ENCODE measurements around the gene XCL1. TPM values are rescaled to one million over a fixed set of nuclear protein-coding genes. Genes with fewer than 3 reads are reported as not detected.

The XCL1 gene
- total and polyA plus RNA-seq, 10 of the 15 experiments (the other 5 are each of a cell fraction or from before 2014, with no cell fraction given): 0.68 to 1,222 (median 12.2) TPM

DNA sequence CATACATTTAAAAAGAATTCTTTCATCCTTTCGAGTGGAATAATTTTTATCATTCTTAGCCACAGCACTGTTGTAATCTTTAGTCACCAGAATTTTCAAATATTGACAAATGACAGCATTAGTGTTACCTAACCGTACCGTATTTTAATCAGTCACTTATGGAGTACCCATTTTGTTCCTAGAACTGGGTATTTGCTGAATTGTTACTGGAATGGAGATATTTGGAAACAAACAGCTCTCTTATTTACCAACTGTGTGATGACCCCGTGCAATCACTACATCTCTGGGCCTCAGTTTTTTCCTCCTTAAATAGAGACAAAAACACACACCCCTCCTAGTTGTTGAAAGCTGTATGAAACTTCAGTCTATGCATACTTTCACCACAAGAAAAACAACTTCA lies 24.7 kb upstream of the XCL1 start (continued):
- TF ChIP-seq SREBF2 (IDR thresholded peaks at IDR 0.05; ENCODE audit: low read length): no peak
- no peak for TF ChIP-seq KDM1A (IDR thresholded peaks at IDR 0.05; ENCODE audit: borderline replicate concordance)
- no peak for TF ChIP-seq MEF2A (IDR thresholded peaks at IDR 0.05; ENCODE audit: insufficient read depth, low read depth, low read length)
- no peak for TF ChIP-seq CEBPB (IDR thresholded peaks at IDR 0.05; ENCODE audit: borderline replicate concordance in 1 of 2, low read depth in 2 of 2, low read length in 2 of 2)
- TF ChIP-seq, protein P1, sequence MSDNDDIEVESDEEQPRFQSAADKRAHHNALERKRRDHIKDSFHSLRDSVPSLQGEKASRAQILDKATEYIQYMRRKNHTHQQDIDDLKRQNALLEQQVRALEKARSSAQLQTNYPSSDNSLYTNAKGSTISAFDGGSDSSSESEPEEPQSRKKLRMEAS (IDR thresholded peaks at IDR 0.05; ENCODE audit: low read depth, low read length): no peak
- no peak for TF ChIP-seq SP1 (IDR thresholded peaks at IDR 0.05; ENCODE audit: low read depth, low read length)
- TF ChIP-seq ETV6 (conservative IDR thresholded peaks at IDR 0.05 in 1 of 2, IDR thresholded peaks at IDR 0.05 in 1 of 2; ENCODE audit: borderline replicate concordance in 1 of 2, low read depth in 1 of 2): no peak
- TF ChIP-seq SMC3 (IDR thresholded peaks at IDR 0.05; ENCODE audit: borderline replicate concordance, low read length): no peak

DNA sequence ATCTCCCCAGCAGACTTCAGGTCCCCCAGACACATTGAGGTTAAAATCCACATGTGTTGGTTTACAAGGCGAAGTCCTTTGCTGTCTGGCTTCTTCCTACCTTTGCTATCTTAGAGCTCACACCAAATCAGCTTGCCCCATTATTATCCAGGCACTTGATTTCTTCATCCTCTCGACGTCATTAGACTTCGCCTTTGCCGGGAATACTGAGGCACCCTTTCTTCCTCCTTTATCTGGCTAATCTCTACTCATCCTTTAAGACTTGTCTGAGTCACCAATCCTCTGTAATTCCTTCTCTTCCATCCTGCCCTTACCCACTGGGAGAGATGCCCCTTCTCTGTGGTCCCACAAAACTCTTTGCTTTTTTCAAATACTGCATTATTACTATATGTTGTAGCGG lies 23.4 kb upstream of the XCL1 start:
- BruUV-seq (replicated peaks): no TSS peak
- H3K27ac ChIP-seq (ENCODE audit: control insufficient read depth, insufficient read depth): no peak overlapping the region
- H3K4me1 ChIP-seq (ENCODE audit: control insufficient read depth, insufficient read depth, low read length): no peaks in the 10 kb centered on the region; the same call in 1 of the 2 replicates
- H3K27me3 ChIP-seq (replicated peaks in 1 of 2; ENCODE audit: control insufficient read depth in 2 of 2, insufficient read depth in 2 of 2, low read length in 1 of 2): no peaks in the 10 kb centered on the region
- no peak for DNase-seq (ENCODE audit: low read depth, low spot score)
- ChIA-PET POLR2A (interaction anchor here (0.6 to 7.3 kb wide), 11 partner anchors 8 to 942 kb away, joined by 3 to 56 read pairs (median 5); no protein-coding TSS in a partner anchor), SMC1A (ENCODE audit: uncharacterized antibody, unreplicated experiment) (interaction anchor here (1.0 to 8.0 kb wide), 21 partner anchors 10 to 210 kb away, joined by 3 to 257 read pairs (median 11); partner anchors contain the start of genes XCL1 and XCL2), CTCF (interaction anchor here (0.8 to 5.3 kb wide), 17 partner anchors 8 to 210 kb away, joined by 3 to 22 read pairs (median 5); no protein-coding TSS in a partner anchor), RAD21 (ENCODE audit: unreplicated experiment) (interaction anchor here (1.0 to 8.0 kb wide), 16 partner anchors 9 to 210 kb away, joined by 3 to 218 read pairs (median 16); partner anchors contain the start of gene XCL2)
- intact Hi-C loops (cut with micrococcal nuclease; ENCODE audit: unreplicated experiment) (loop anchor here (10.0 kb wide), 1 partner anchor 88 kb away; no protein-coding TSS in a partner anchor), in situ Hi-C loops (cut with MboI) (no loop called here)
- H3K4me3 ChIP-seq: no peak overlapping the region
- H3K36me3 ChIP-seq (ENCODE audit: control insufficient read depth in 2 of 2, insufficient read depth in 2 of 2, low read length in 1 of 2): no peaks in the 10 kb centered on the region
- no peak overlapping the region for H3K4me2 ChIP-seq (ENCODE audit: control insufficient read depth, insufficient read depth)
- 68% methylated on average over 6 of the region's 6 CpGs for WGBS (ENCODE audit: insufficient coverage, insufficient replicate concordance, low lambda C conversion rate, missing lambda C conversion rate)
- no peaks in the 10 kb centered on the region for H4K20me1 ChIP-seq (ENCODE audit: control insufficient read depth, insufficient read depth)
- H3K79me2 ChIP-seq (ENCODE audit: control insufficient read depth, insufficient read depth, low read length): no peaks in the 10 kb centered on the region
- no peak for ATAC-seq
- FAIRE-seq: no peak
- no peak overlapping the region for H3K9ac ChIP-seq (ENCODE audit: control insufficient read depth, insufficient read depth, low read length)
- no peak overlapping the region for H2AFZ ChIP-seq (ENCODE audit: control insufficient read depth, low read depth, low read length)
- H3K9me3 ChIP-seq (replicated peaks; ENCODE audit: control insufficient read depth, insufficient read depth, low read length): no peaks in the 10 kb centered on the region
- no peak for TF ChIP-seq BRCA1 (IDR thresholded peaks at IDR 0.05; ENCODE audit: low read depth, low read length)
- no peak for TF ChIP-seq FOS (IDR thresholded peaks at IDR 0.05; ENCODE audit: borderline replicate concordance, extremely low read depth, insufficient read length)
- no peak for TF ChIP-seq PAX8 (IDR thresholded peaks at IDR 0.05)
- TF ChIP-seq SMC3 (IDR thresholded peaks at IDR 0.05; ENCODE audit: borderline replicate concordance, low read length): no peak
- no peak for TF ChIP-seq SP1 (IDR thresholded peaks at IDR 0.05; ENCODE audit: low read depth, low read length)
- no peak for TF ChIP-seq NFYB (IDR thresholded peaks at IDR 0.05; ENCODE audit: insufficient read depth, low read depth, low read length)
- TF ChIP-seq, protein P2, sequence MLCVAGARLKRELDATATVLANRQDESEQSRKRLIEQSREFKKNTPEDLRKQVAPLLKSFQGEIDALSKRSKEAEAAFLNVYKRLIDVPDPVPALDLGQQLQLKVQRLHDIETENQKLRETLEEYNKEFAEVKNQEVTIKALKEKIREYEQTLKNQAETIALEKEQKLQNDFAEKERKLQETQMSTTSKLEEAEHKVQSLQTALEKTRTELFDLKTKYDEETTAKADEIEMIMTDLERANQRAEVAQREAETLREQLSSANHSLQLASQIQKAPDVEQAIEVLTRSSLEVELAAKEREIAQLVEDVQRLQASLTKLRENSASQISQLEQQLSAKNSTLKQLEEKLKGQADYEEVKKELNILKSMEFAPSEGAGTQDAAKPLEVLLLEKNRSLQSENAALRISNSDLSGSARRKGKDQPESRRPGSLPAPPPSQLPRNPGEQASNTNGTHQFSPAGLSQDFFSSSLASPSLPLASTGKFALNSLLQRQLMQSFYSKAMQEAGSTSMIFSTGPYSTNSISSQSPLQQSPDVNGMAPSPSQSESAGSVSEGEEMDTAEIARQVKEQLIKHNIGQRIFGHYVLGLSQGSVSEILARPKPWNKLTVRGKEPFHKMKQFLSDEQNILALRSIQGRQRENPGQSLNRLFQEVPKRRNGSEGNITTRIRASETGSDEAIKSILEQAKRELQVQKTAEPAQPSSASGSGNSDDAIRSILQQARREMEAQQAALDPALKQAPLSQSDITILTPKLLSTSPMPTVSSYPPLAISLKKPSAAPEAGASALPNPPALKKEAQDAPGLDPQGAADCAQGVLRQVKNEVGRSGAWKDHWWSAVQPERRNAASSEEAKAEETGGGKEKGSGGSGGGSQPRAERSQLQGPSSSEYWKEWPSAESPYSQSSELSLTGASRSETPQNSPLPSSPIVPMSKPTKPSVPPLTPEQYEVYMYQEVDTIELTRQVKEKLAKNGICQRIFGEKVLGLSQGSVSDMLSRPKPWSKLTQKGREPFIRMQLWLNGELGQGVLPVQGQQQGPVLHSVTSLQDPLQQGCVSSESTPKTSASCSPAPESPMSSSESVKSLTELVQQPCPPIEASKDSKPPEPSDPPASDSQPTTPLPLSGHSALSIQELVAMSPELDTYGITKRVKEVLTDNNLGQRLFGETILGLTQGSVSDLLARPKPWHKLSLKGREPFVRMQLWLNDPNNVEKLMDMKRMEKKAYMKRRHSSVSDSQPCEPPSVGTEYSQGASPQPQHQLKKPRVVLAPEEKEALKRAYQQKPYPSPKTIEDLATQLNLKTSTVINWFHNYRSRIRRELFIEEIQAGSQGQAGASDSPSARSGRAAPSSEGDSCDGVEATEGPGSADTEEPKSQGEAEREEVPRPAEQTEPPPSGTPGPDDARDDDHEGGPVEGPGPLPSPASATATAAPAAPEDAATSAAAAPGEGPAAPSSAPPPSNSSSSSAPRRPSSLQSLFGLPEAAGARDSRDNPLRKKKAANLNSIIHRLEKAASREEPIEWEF (IDR thresholded peaks at IDR 0.05; ENCODE audit: insufficient replicate concordance, low read depth, low read length): no peak
